GM06990 (cell line): ENCODE results near the gene MKLN1.
"Not testable (repeated sequence)": the region's sequence is repeated elsewhere in the genome, so short reads cannot be mapped to it uniquely, and the experiment has no call there.

Experiments used
- DNase-seq: peaks from one replicate; pipeline ENCODE4 v3.0.0-alpha.2; 2011; ENCODE audit not compliant: insufficient read length; ENCODE audit errors: extremely low read depth
- H3K27me3 ChIP-seq: replicated peaks from 2 replicates; pipeline ENCODE4 v1.6.0; 2011; ENCODE audit warnings: low read length; ENCODE audit not compliant: control insufficient read depth, insufficient read depth
- H3K36me3 ChIP-seq: 2 replicates; pipeline ENCODE4 v1.5.1; 2011; ENCODE audit warnings: low read length; ENCODE audit not compliant: control insufficient read depth, insufficient read depth
- H3K4me3 ChIP-seq: replicated peaks from 2 replicates; pipeline ENCODE4 v1.5.1; 2011; ENCODE audit warnings: low read depth, mild to moderate bottlenecking, control low read depth, low read length
- TF ChIP-seq, protein P1 (sequence below): IDR thresholded peaks from 2 replicates; pipeline ENCODE4 v1.5.1; 2011; ENCODE audit warnings: low read length, control low read depth, mild to moderate bottlenecking, inconsistent platforms; ENCODE audit not compliant: insufficient read depth, poor library complexity, severe bottlenecking

MKLN1 gene

DNA sequence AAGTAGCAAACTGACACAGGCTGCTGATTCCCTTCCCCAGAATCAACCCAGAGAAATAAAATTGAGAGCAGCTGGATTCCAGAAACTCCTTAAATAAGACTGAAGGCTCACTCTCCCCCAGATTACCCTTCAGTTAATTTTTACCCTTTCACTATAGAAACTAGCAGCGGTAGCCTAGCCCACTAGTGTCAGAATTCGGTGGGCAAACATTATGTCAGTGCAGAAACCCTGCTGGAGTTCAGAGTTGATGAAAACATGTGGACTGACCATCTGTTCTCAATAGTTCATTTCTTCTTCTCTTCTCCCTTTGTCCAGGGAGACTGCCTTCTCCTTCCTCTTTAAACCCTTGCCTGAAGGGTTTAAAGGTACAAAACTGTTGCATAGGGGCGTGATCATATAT lies 128.7 kb downstream of the MKLN1 start:
- H3K36me3 ChIP-seq: no peaks in the 10 kb centered on the region
- no peak for DNase-seq
- TF ChIP-seq, protein P1, sequence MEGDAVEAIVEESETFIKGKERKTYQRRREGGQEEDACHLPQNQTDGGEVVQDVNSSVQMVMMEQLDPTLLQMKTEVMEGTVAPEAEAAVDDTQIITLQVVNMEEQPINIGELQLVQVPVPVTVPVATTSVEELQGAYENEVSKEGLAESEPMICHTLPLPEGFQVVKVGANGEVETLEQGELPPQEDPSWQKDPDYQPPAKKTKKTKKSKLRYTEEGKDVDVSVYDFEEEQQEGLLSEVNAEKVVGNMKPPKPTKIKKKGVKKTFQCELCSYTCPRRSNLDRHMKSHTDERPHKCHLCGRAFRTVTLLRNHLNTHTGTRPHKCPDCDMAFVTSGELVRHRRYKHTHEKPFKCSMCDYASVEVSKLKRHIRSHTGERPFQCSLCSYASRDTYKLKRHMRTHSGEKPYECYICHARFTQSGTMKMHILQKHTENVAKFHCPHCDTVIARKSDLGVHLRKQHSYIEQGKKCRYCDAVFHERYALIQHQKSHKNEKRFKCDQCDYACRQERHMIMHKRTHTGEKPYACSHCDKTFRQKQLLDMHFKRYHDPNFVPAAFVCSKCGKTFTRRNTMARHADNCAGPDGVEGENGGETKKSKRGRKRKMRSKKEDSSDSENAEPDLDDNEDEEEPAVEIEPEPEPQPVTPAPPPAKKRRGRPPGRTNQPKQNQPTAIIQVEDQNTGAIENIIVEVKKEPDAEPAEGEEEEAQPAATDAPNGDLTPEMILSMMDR: no peak
- no peaks in the 10 kb centered on the region for H3K27me3 ChIP-seq
- H3K4me3 ChIP-seq: no peak overlapping the region

DNA sequence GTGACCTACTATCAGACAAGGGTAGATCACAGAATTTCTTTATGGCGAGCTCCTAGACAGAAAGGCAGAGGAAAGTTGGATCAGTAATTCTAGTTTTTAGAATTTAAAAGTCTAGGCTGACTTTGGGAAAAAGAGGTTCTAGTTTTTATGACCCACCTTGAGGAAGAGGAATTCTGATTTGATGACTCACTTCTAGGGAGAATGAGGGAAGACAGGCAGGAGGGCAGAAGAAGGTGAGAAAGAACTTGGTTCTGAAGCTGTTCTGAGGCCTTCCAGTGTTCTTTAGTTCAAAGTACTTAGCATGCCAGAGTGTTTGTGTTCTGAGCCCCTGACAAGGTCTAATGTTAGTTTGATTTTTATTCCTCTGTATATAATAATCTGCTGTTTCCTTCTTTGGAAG lies 131.6 kb downstream of the MKLN1 start:
- Histone ChIP-seq H3K4me3 (no peak overlapping the region), H3K36me3 (no peaks in the 10 kb centered on the region; the same call in none of the 2 replicates), H3K27me3 (no peaks in the 10 kb centered on the region)
- TF ChIP-seq, protein P1: no peak
- no peak for DNase-seq

DNA sequence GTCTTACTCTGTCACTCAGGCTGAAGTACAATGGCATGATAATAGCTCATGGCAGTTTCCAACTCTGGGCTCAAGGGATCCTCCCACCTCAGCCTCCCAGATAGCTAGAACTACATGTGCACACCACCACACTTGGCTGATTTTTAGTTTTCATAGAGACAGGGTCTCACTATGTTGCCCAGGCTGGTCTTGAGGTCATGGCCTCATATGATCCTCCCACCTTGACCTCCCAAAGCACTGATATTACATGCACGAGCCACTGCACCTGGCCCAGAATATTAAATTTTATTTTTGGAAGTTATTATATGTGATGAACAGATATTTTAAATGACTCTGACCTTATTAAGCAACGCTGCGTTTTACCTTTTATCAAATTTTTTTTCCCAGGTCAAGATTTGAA lies 134.4 kb downstream of the MKLN1 start:
- Histone ChIP-seq H3K4me3 (no peak overlapping the region), H3K36me3 (no peaks in the 10 kb centered on the region; the same call in none of the 2 replicates), H3K27me3 (no peaks in the 10 kb centered on the region)
- TF ChIP-seq, protein P1: no peak
- no peak for DNase-seq

DNA sequence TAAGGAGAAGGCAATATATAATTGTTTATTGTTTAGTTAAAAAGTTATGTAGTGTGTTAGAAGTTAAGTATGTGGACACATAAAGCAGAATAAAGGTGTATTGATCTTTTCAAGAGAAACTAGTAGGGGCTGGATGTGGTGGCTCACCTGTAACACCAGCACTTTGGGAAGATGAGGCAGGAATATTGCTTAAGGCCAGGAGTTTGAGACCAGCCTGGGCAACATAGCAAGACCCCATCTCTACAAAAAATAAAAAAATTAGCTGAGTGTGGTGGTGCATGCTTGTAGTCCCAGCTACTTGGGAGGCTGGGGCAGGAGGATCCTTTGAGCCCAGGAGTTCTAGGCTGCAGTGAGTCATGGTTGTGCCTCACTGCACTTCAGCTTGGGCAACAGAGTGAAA lies 135.0 kb downstream of the MKLN1 start:
- H3K4me3 ChIP-seq, H3K27me3 ChIP-seq, DNase-seq, H3K36me3 ChIP-seq: not testable (repeated sequence)

DNA sequence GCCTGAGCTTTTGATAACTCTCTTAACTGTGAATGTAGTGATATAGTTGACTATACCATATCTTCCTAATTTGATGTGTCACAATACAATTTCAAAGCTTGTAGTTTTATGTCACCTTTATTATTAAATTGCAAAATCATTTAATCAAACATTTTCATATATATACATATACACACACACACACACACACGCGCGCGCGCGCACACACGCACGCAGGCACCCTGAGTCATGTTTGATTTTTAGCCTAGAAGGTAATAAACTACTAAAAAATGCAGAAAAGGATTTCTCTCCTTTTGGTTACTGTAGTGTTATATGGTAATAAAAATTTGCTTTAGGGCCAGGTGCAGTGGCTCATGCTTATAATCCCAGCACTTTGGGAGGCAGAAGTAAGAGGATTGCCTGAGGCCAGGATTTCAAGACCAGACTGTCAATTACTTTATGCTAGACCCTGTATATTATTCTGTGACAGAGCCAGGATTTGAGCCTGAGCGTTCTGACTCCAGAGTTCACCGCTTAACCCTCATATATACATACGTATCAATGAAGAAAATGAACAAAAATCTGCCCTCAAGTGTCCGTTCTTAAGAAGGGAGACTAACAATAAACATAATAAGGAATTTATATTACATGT lies 139.2 kb downstream of the MKLN1 start:
- Histone ChIP-seq H3K36me3 (peaks cover 6% of the 10 kb centered on the region), H3K4me3 (no peak overlapping the region), H3K27me3 (no peaks in the 10 kb centered on the region)
- TF ChIP-seq, protein P1: no peak
- DNase-seq: no peak

DNA sequence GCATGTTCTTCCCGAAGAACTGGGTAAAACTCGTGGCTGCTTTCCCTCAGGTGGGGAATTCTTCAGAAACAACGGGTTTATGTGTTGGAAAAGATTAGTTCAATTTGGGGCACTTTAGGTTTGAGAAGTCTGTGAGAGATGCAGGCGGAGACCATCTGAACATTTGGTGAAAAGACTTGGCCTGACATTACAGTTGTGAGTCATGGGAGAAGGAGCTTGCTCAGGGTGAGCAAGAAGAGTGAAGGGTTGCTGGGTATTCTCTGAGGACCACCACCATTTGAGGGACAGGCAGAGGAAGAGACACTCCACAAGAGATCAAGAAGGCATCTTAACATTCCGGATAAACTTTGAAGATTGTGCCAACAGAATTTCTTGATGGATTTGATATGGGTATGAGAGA lies 140.1 kb downstream of the MKLN1 start:
- H3K36me3 ChIP-seq: peaks cover 6% of the 10 kb centered on the region

More for the DNA sequence above, 140.1 kb downstream of the MKLN1 start:
- Histone ChIP-seq H3K4me3 (no peak overlapping the region), H3K27me3 (no peaks in the 10 kb centered on the region)
- no peak for DNase-seq
- TF ChIP-seq, protein P1: no peak
